ENCODE data around the gene CHMP1A.
"Not testable (repeated sequence)": the region's sequence is repeated elsewhere in the genome, so short reads cannot be mapped to it uniquely, and the experiment has no call there.

DNA sequence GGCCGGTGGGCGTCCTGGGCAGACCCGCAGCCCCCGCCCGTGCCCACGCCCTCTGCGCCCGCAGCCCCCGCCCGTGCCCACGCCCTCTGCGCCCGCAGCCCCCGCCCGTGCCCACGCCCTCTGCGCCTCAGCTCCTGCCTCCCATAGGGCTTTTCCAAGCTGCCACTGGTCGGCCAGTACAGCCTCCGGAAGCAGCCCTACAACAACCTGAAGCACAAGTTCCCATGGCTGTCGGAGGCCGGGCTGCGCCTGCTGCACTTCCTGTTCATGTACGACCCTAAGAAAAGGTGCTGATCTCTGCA, 37.2 kb upstream of the CHMP1A start:
- TF ChIP-seq, protein P1, sequence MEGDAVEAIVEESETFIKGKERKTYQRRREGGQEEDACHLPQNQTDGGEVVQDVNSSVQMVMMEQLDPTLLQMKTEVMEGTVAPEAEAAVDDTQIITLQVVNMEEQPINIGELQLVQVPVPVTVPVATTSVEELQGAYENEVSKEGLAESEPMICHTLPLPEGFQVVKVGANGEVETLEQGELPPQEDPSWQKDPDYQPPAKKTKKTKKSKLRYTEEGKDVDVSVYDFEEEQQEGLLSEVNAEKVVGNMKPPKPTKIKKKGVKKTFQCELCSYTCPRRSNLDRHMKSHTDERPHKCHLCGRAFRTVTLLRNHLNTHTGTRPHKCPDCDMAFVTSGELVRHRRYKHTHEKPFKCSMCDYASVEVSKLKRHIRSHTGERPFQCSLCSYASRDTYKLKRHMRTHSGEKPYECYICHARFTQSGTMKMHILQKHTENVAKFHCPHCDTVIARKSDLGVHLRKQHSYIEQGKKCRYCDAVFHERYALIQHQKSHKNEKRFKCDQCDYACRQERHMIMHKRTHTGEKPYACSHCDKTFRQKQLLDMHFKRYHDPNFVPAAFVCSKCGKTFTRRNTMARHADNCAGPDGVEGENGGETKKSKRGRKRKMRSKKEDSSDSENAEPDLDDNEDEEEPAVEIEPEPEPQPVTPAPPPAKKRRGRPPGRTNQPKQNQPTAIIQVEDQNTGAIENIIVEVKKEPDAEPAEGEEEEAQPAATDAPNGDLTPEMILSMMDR (IDR thresholded peaks at IDR 0.05), result not testable (repeated sequence)
- TF ChIP-seq POLR2A, POLR2AphosphoS5 (IDR thresholded peaks at IDR 0.05): not testable (repeated sequence)

Data from suprapubic skin (tissue), 4 donors.